Measurements from ENCODE around the gene NXT1.

DNA sequence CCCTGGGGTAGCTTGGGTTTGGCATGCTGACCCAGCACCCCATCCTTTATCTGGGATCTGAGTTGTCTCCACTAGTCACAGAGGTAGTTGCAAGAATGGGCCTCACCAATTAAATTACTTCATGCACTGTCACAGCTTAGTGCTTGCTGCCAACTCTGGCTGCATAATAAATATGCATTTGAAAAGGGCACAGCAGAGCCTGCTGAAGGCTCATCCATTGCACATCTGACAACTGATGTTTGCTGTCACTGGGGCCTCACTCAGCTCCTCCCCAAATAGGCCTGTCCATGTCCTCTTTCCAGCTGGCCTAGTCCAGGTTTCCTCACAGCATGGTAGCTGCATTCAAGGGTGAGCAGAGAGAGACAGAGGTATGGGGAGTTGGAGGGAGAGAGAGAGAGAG, 13.3 kb upstream of the NXT1 start:
- no peak for TF ChIP-seq POLR2A (IDR thresholded peaks at IDR 0.05)
- TF ChIP-seq, protein P1, sequence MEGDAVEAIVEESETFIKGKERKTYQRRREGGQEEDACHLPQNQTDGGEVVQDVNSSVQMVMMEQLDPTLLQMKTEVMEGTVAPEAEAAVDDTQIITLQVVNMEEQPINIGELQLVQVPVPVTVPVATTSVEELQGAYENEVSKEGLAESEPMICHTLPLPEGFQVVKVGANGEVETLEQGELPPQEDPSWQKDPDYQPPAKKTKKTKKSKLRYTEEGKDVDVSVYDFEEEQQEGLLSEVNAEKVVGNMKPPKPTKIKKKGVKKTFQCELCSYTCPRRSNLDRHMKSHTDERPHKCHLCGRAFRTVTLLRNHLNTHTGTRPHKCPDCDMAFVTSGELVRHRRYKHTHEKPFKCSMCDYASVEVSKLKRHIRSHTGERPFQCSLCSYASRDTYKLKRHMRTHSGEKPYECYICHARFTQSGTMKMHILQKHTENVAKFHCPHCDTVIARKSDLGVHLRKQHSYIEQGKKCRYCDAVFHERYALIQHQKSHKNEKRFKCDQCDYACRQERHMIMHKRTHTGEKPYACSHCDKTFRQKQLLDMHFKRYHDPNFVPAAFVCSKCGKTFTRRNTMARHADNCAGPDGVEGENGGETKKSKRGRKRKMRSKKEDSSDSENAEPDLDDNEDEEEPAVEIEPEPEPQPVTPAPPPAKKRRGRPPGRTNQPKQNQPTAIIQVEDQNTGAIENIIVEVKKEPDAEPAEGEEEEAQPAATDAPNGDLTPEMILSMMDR (IDR thresholded peaks at IDR 0.05) = no peak
